K562 (cell line): ENCODE measurements around the gene LRRIQ4. TPM values are rescaled to one million over a fixed set of nuclear protein-coding genes. Genes with fewer than 3 reads are reported as not detected.
A peak's percentile ranks its signal among the peaks of the same experiment; 100 is the strongest.

Source experiments
- ATAC-seq: fragments of 200-7000 bp; cut with Tn5 transposase; 3 replicates; pipeline ENCODE4 v1.9.1; 2020; ENCODE audit warnings: moderate library complexity
- BruUV-seq: library from RNA; stranded (reverse); fragments of 400-500 nt; replicated peaks from 2 replicates; lab custom pipeline; 2021; lab: Mats Ljungman, UMichigan
- CTCF ChIA-PET: fragments of 300-600 bp; formaldehyde crosslinking; extraction: SDS; loops from one replicate; lab custom pipeline; 2021; ENCODE audit warnings: low intra/inter-chr PET ratio; lab: Yijun Ruan, JAX
- POLR2A ChIA-PET: fragments of 300-600, 350-650 bp; sonication (Branson Sonifier 250); formaldehyde crosslinking; extraction: SDS; loops from one replicate; lab custom pipeline; 2021; ENCODE audit warnings: antibody characterized with exemption, inconsistent platforms; lab: Yijun Ruan, JAX
- DNase-seq, 4 experiments: peaks; one replicate each; pipeline versions ENCODE4 v3.0.0 to v3.0.0-alpha.2; 2011 to 2018; ENCODE audit warnings: low spot score in 3 of 4, mixed read lengths in 3 of 4; ENCODE audit errors: extremely low read depth in 1 of 4
- FAIRE-seq: peaks from 2 replicates; lab custom pipeline; 2011; peaks lifted over from hg19 to GRCh38; lab: Jason Lieb, UNC
- H2AFZ ChIP-seq: 2 replicates; pipeline ENCODE4 v1.6.0; 2011; ENCODE audit warnings: low read depth, low read length, control low read depth, inconsistent platforms
- H3K27ac ChIP-seq: fragments of 200-600 bp; 3 replicates; pipeline ENCODE4 v1.8.0; 2011; ENCODE audit warnings: low read depth, mild to moderate bottlenecking, control low read depth, inconsistent platforms, low read length, moderate library complexity, mixed read lengths; ENCODE audit errors: extremely low read depth
- H3K27me3 ChIP-seq, 2 experiments: fragments of 300-600 bp in 1 of 2; 2 replicates in 1 of 2; 3 replicates in 1 of 2; pipeline versions ENCODE4 v1.6.0 to v1.8.0; 2011; ENCODE audit warnings: inconsistent platforms in 2 of 2, low read length in 2 of 2, mild to moderate bottlenecking in 1 of 2, mixed read lengths in 1 of 2, moderate library complexity in 1 of 2; ENCODE audit not compliant: control insufficient read depth in 2 of 2, insufficient read depth in 2 of 2
- H3K36me3 ChIP-seq: fragments of 300-600 bp; 3 replicates; pipeline ENCODE4 v1.8.0; 2011; ENCODE audit warnings: mild to moderate bottlenecking, low read length, inconsistent platforms; ENCODE audit not compliant: control insufficient read depth, insufficient read depth
- H3K4me1 ChIP-seq, 2 experiments: fragments of 200-600 bp in 1 of 2; replicated peaks in 1 of 2; 2 replicates in 1 of 2; 3 replicates in 1 of 2; pipeline versions ENCODE4 v1.5.1 to v1.8.0; 2011; ENCODE audit warnings: inconsistent platforms in 2 of 2, low read length in 2 of 2, mild to moderate bottlenecking in 1 of 2, mixed read lengths in 1 of 2, moderate library complexity in 1 of 2; ENCODE audit not compliant: control insufficient read depth in 2 of 2, insufficient read depth in 2 of 2
- H3K4me2 ChIP-seq: 2 replicates; pipeline ENCODE4 v1.6.1; 2011; ENCODE audit warnings: low read length, control low read depth, inconsistent platforms, mixed read lengths; ENCODE audit not compliant: insufficient read depth
- H3K4me3 ChIP-seq: fragments of 200-600 bp; sonication (generic), shearing (Covaris generic); 2 replicates; pipeline ENCODE4 v1.5.1; 2016; ENCODE audit warnings: control low read depth, inconsistent platforms
- H3K79me2 ChIP-seq: fragments of 200-600 bp; 3 replicates; pipeline ENCODE4 v1.8.0; 2011; ENCODE audit warnings: low read length, inconsistent platforms; ENCODE audit not compliant: control insufficient read depth, insufficient read depth
- H3K9ac ChIP-seq, 2 experiments: 2 replicates each; pipeline versions ENCODE4 v1.6.0 to v1.6.1; 2011; ENCODE audit warnings: low read depth in 2 of 2, low read length in 2 of 2, control low read depth in 1 of 2, inconsistent platforms in 1 of 2, mild to moderate bottlenecking in 1 of 2, mixed read lengths in 1 of 2; ENCODE audit not compliant: insufficient read depth in 1 of 2
- H3K9me1 ChIP-seq: one replicate; pipeline ENCODE4 v1.6.0; 2011; ENCODE audit warnings: inconsistent platforms, mild to moderate bottlenecking, low read length, moderate library complexity; ENCODE audit not compliant: control insufficient read depth, insufficient read depth
- H3K9me3 ChIP-seq: replicated peaks from 2 replicates; pipeline ENCODE4 v1.5.1; 2011; ENCODE audit warnings: low read depth, low read length, inconsistent platforms; ENCODE audit not compliant: control insufficient read depth, insufficient read depth
- H4K20me1 ChIP-seq: replicated peaks from 2 replicates; pipeline ENCODE4 v1.6.1; 2011; ENCODE audit warnings: low read length, inconsistent platforms, mixed read lengths; ENCODE audit not compliant: control insufficient read depth, insufficient read depth
- CBX5 ChIP-seq: IDR thresholded peaks from 2 replicates; pipeline ENCODE4 v1.6.1; 2014; ENCODE audit warnings: low read depth, borderline replicate concordance
- ESRRA ChIP-seq: fragments of 450-650 bp; IDR thresholded peaks from 2 replicates; pipeline ENCODE4 v1.6.1; 2014; ENCODE audit warnings: low read depth, mild to moderate bottlenecking, moderate library complexity, borderline replicate concordance
- MTA3 ChIP-seq: fragments of 450-650 bp; formaldehyde crosslinking; IDR thresholded peaks from 2 replicates; pipeline ENCODE4 v1.6.1; 2017; ENCODE audit warnings: mild to moderate bottlenecking, borderline replicate concordance
- RFX1 ChIP-seq: fragments of 450-650 bp; IDR thresholded peaks from 2 replicates; pipeline ENCODE4 v1.6.1; 2016; ENCODE audit warnings: mild to moderate bottlenecking, moderate library complexity
- SAFB2 ChIP-seq: fragments of 200-400 bp; formaldehyde crosslinking; IDR thresholded peaks from 2 replicates; pipeline ENCODE4 v1.6.1; 2018; ENCODE audit warnings: borderline replicate concordance, low read length, low read depth, moderate library complexity; ENCODE audit not compliant: severe bottlenecking
- TGIF2 ChIP-seq: sonication (generic); formaldehyde crosslinking; IDR thresholded peaks from 2 replicates; pipeline ENCODE4 v1.8.1; 2022; ENCODE audit warnings: mild to moderate bottlenecking, missing genetic modification reagents, moderate library complexity
- ZFP30 ChIP-seq: fragments of 250-450 bp; sonication (Bioruptor Pico); IDR thresholded peaks from 2 replicates; pipeline ENCODE4 v1.8.0; 2022; ENCODE audit warnings: moderate library complexity, mild to moderate bottlenecking, inconsistent platforms, borderline replicate concordance
- ZNF224 ChIP-seq: sonication (generic); formaldehyde crosslinking; IDR thresholded peaks from 2 replicates; pipeline ENCODE4 v1.8.0; 2022; ENCODE audit warnings: mild to moderate bottlenecking, missing genetic modification reagents
- ZNF830 ChIP-seq: fragments of 250-450 bp; sonication (Bioruptor Pico); IDR thresholded peaks from 2 replicates; pipeline ENCODE4 v1.5.0; 2021; ENCODE audit warnings: mild to moderate bottlenecking
- WGBS: fragments of 100-300 bp; shearing (Covaris generic); methylation state at CpG from one replicate; pipeline ENCODE4 v1.1.6; 2016; ENCODE audit warnings: low coverage, mixed read lengths; ENCODE audit not compliant: insufficient coverage; ENCODE audit errors: missing lambda C conversion rate; 5-methylcytosine and 5-hydroxymethylcytosine counted together
- in situ Hi-C: fragments of 300-500 bp; cut with MboI; formaldehyde crosslinking; loops from 4 replicates; pipeline ENCODE4 v1.15.0; 2018; ENCODE audit warnings: inconsistent platforms, mixed read lengths
- intact Hi-C: fragments of 100-400 bp; cut with micrococcal nuclease; formaldehyde crosslinking; loops from 2 replicates; pipeline ENCODE4 v1.14.2; 2022
- polyA plus RNA-seq, 8 experiments: library from polyadenylated mRNA; depleted of rRNA in 4 of 8; stranded (reverse) in 5 of 8; unstranded in 3 of 8; fragments of >200 nt; fragmentation: Nextera tagmentation in 2 of 8; fragmentation: Illumina TruSeq in 1 of 8; extraction: Ambion mirVana in 2 of 8; extraction: Trizol in 1 of 8; gene quantifications; 2 replicates each; pipeline versions ENCODE4 v1.2.1 to v1.2.3, GENCODE V29; 2011 to 2014; ENCODE audit warnings: inconsistent platforms in 1 of 8, missing spikeins in 1 of 8
- total RNA-seq, 7 experiments: library from RNA; depleted of rRNA in 6 of 7; stranded (reverse); fragments of >200 nt in 6 of 7; fragmentation: Illumina TruSeq in 2 of 7; extraction: Trizol in 2 of 7; gene quantifications; 2 replicates each; pipeline versions ENCODE4 v1.2.1 to v1.2.3, GENCODE V29; 2011 to 2021; ENCODE audit warnings: low replicate concordance in 1 of 7
- TF ChIP-seq, protein P1 (sequence below): fragments of 450-650 bp; IDR thresholded peaks from 2 replicates; pipeline ENCODE4 v1.6.1; 2018; ENCODE audit not compliant: partially characterized antibody

Gene LRRIQ4
- total and polyA plus RNA-seq, 9 of the 15 experiments (the other 6 are each of a cell fraction or from before 2014, with no cell fraction given), result not detected

DNA sequence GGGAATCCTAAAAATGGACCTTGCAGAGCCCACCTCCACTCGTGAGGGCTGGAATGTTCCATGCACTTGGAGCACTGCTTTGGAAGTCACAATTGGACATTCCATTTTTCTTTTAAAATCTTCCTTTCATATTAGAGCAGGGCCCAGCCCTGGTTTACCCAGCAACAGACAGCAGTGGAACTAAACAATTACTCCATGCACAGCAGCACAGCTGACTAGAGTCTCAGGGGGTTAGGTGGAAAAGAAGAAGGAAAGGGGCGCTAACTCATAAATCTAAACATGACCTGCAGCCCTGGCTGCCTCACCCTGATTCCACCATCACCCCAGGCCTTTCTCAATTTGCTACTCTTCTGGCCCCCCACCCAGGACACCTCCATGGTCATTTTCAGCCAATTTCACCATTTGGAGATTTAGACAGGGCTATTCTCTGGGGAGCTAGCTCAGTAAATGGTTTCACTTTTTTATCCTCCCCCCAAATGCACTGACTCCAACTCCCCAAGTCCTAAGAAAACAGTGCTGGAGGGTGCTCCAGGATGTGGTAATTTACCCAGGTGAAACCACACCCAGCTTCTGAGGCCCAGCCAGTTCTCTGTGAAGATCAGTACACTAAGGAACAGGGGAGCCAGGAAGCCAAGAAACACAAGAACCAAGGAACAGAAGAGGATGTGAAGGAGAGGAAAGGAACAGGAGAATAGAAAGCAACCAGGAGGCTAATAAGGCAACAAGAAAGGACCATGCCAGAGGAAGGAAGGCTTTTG is 58.6 kb downstream of the LRRIQ4 start (continued):
- TF ChIP-seq ESRRA, result no peak
- no peak for TF ChIP-seq CBX5
- no peak for TF ChIP-seq TGIF2 (CRISPR knock-in tag)
- TF ChIP-seq, protein P1, sequence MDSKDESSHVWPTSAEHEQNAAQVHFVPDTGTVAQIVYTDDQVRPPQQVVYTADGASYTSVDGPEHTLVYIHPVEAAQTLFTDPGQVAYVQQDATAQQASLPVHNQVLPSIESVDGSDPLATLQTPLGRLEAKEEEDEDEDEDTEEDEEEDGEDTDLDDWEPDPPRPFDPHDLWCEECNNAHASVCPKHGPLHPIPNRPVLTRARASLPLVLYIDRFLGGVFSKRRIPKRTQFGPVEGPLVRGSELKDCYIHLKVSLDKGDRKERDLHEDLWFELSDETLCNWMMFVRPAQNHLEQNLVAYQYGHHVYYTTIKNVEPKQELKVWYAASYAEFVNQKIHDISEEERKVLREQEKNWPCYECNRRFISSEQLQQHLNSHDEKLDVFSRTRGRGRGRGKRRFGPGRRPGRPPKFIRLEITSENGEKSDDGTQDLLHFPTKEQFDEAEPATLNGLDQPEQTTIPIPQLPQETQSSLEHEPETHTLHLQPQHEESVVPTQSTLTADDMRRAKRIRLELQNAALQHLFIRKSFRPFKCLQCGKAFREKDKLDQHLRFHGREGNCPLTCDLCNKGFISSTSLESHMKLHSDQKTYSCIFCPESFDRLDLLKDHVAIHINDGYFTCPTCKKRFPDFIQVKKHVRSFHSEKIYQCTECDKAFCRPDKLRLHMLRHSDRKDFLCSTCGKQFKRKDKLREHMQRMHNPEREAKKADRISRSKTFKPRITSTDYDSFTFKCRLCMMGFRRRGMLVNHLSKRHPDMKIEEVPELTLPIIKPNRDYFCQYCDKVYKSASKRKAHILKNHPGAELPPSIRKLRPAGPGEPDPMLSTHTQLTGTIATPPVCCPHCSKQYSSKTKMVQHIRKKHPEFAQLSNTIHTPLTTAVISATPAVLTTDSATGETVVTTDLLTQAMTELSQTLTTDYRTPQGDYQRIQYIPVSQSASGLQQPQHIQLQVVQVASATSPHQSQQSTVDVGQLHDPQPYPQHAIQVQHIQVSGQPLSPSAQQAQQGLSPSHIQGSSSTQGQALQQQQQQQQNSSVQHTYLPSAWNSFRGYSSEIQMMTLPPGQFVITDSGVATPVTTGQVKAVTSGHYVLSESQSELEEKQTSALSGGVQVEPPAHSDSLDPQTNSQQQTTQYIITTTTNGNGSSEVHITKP, result no peak

DNA sequence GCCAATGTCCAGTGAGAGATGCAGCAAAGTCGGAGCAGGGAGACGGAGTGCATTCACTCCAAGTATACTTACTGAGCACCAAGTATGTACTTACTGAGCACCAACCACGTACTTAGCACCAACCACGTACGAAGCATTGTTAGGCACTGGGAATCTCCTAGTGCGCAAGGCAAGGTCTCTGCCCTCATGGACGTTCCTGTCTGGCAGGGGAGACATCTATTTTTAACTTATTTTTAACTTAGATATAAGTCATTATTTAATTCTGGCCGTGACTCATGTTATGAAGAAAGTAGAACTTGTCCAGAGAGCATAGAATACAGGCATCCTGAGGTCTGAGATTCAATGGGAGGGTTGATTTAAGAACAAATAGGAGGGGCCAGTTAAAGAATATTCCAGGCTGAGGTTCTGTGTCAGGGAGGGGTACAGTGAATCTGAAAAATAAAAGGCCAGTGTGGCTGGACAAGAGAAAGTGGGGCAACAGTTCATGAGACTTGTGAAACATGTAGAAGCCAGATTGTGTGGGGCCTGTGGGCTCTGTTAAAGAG is 66.4 kb downstream of the LRRIQ4 start:
- Histone ChIP-seq H3K4me3 (no peak overlapping the region), H3K36me3 (no peaks in the 10 kb centered on the region), H2AFZ (peak overlapping the region; percentile 9; the same call in 1 of the 2 replicates), H3K27me3 (peaks cover 4 to 13% of the 10 kb centered on the region in 2 experiments; a peak in 2 of 5 replicates), H3K9me1 (no peaks in the 10 kb centered on the region), H3K9ac (no peak overlapping the region)
- CTCF ChIA-PET, result no interaction called here
- 16% methylated on average over 8 of the region's 8 CpGs for WGBS
- FAIRE-seq (no peak), ATAC-seq (no peak)
- no TSS peak for BruUV-seq
- POLR2A ChIA-PET, result interaction anchor here (0.7 kb wide), 1 partner anchor 133 kb away, joined by 3 read pairs; no protein-coding TSS in a partner anchor
- TF ChIP-seq RFX1, result no peak
- no peak for TF ChIP-seq MTA3
- no peak for TF ChIP-seq ZNF224 (CRISPR knock-in tag)
- no peak for TF ChIP-seq ZFP30 (CRISPR knock-in tag)
- no peak for TF ChIP-seq ZNF830 (CRISPR knock-in tag)
- TF ChIP-seq SAFB2, result no peak
- TF ChIP-seq, all 486 proteins: peak for 0
- Histone ChIP-seq H3K4me2 (no peak overlapping the region), H4K20me1 (no peaks in the 10 kb centered on the region), H3K27ac (no peak overlapping the region), H3K79me2 (no peaks in the 10 kb centered on the region), H3K4me1 (no peaks in the 10 kb centered on the region; a peak in 1 of 5 replicates), H3K9me3 (no peaks in the 10 kb centered on the region)
- intact Hi-C loops (no loop called here), in situ Hi-C loops (no loop called here)
- DNase-seq, result no peak
